Neuronal stem cell (in vitro differentiated cells): ENCODE data around the gene PCGF2. TPM values are rescaled to one million over a fixed set of nuclear protein-coding genes. Genes with fewer than 3 reads are reported as not detected.

Source experiments
- small RNA-seq: library from polyadenylated mRNA; stranded (forward); fragments of <200 nt; extraction: miRNeasy Mini kit (QIAGEN cat#:217004); gene quantifications from one replicate; pipeline ENCODE3, GENCODE V24; 2013; ENCODE audit not compliant: insufficient read depth

Gene PCGF2

Small RNA genes within 50 kb of the gene (small RNA-seq; reads per million reads assigned to genes)
- gene MIR4726 (1.2 reads per million), gene MIR4734 (not detected), gene RNA5SP440 (697 reads per million, percentile 99 among the genes with 10 or more reads in this experiment), gene RNU6-866P (not detected)
